PFSK-1 (cell line): Measurements from ENCODE around the gene CHST15.

Experiments
- POLR2AphosphoS5 ChIP-seq: IDR thresholded peaks from 2 replicates; pipeline ENCODE4 v1.6.1; 2012; ENCODE audit warnings: low read depth, mild to moderate bottlenecking, control low read depth, low read length, moderate library complexity
- SIN3A ChIP-seq: IDR thresholded peaks from 2 replicates; pipeline ENCODE4 v1.6.1; 2012; ENCODE audit warnings: mild to moderate bottlenecking, low read length, moderate library complexity, borderline replicate concordance; ENCODE audit not compliant: insufficient read depth
- TAF1 ChIP-seq: IDR thresholded peaks from 2 replicates; pipeline ENCODE4 v1.6.1; 2012; ENCODE audit warnings: low read length, control low read depth, borderline replicate concordance; ENCODE audit not compliant: insufficient read depth
- TF ChIP-seq, protein P1 (sequence below), 2 experiments: IDR thresholded peaks; 2 replicates each; pipeline versions ENCODE4 v1.6.1 to v1.8.0; 2011 to 2012; ENCODE audit warnings: low read depth in 2 of 2, low read length in 2 of 2, control low read depth in 1 of 2, inconsistent platforms in 1 of 2, mild to moderate bottlenecking in 1 of 2, moderate library complexity in 1 of 2; ENCODE audit not compliant: insufficient read depth in 1 of 2

DNA sequence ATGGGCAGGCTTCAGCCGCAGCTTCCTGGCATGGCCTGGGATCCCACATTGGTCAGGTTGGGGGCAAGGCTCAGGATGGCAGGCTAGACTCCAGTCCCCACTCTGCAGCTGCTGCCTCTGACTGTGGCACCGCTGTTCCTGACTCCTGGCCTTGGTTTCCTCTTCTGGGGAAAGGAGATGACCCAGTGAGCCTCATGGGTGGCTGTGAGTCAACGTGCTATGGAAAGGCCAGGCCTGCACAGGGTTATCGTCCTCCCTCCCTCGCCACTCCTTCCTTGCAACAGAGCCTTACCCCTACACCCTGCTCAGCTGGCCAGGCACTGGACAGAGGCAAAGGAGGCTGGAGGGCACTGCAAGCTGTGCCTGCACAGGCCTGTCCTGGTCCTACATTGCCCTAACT is 36.1 kb upstream of the CHST15 start:
- TF ChIP-seq SIN3A (no peak), TAF1 (no peak), POLR2AphosphoS5 (no peak)
- TF ChIP-seq, protein P1, sequence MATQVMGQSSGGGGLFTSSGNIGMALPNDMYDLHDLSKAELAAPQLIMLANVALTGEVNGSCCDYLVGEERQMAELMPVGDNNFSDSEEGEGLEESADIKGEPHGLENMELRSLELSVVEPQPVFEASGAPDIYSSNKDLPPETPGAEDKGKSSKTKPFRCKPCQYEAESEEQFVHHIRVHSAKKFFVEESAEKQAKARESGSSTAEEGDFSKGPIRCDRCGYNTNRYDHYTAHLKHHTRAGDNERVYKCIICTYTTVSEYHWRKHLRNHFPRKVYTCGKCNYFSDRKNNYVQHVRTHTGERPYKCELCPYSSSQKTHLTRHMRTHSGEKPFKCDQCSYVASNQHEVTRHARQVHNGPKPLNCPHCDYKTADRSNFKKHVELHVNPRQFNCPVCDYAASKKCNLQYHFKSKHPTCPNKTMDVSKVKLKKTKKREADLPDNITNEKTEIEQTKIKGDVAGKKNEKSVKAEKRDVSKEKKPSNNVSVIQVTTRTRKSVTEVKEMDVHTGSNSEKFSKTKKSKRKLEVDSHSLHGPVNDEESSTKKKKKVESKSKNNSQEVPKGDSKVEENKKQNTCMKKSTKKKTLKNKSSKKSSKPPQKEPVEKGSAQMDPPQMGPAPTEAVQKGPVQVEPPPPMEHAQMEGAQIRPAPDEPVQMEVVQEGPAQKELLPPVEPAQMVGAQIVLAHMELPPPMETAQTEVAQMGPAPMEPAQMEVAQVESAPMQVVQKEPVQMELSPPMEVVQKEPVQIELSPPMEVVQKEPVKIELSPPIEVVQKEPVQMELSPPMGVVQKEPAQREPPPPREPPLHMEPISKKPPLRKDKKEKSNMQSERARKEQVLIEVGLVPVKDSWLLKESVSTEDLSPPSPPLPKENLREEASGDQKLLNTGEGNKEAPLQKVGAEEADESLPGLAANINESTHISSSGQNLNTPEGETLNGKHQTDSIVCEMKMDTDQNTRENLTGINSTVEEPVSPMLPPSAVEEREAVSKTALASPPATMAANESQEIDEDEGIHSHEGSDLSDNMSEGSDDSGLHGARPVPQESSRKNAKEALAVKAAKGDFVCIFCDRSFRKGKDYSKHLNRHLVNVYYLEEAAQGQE (IDR thresholded peaks at IDR 0.05; ENCODE audit: insufficient read depth in 1 of 2, low read depth in 2 of 2, low read length in 2 of 2) = no peak
